Erythroblast (primary cell): ENCODE data around the gene CD3G.

Experiments used
- DNase-seq, 2 experiments: peaks; one replicate each; lab custom pipeline; 2025; lab: John Stamatoyannopoulos, UW
- GATA1 ChIP-seq: IDR thresholded peaks from 2 replicates; pipeline ENCODE4 v1.6.1; 2011; ENCODE audit warnings: low read depth, mild to moderate bottlenecking, control low read depth, low read length, moderate library complexity
- POLR2A ChIP-seq: IDR thresholded peaks from 2 replicates; pipeline ENCODE4 v1.6.1; 2011; ENCODE audit warnings: mild to moderate bottlenecking, low read length

CD3G gene

DNA sequence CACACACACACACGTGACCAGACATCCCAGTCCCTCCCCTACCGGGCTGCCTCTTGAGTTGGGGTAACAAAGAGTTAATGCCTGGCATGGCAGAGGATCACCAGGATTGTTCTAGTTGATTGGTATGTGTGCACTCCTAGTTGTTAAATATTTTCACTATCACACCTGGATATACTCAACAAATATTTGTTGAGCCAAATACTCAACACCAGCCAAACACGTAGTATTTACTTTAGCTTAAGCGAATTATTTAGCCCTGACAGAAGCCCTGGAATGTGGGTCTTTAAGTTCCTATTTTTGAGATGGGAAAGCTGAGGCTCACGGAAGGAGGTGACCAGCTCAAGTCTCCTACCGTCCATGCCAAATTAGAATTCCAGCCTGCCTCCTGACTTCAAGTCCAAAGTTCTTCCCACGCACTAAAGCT is 29.1 kb upstream of the CD3G start:
- TF ChIP-seq POLR2A (no peak), GATA1 (no peak)
- DNase-seq, result no peak

DNA sequence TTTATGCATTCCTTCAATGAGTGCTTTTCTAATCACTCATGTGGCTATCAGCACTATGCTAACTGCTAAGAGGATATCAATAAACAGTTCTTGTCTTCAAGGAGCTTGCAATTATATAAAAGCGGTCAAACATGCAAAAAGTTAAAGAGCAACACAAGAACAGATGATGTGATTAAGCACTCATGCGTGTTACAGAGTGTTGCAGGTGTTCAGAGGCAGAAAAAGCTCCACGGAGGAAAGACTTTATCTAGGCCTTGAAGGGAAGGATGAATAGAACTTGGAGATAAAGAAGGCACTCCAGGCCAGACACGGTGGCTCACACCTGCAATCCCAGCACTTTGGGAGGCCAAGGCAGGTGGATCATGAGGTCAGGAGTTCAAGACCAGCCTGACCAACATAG is 26.0 kb upstream of the CD3G start:
- TF ChIP-seq POLR2A (no peak), GATA1 (no peak)
- no peak for DNase-seq

DNA sequence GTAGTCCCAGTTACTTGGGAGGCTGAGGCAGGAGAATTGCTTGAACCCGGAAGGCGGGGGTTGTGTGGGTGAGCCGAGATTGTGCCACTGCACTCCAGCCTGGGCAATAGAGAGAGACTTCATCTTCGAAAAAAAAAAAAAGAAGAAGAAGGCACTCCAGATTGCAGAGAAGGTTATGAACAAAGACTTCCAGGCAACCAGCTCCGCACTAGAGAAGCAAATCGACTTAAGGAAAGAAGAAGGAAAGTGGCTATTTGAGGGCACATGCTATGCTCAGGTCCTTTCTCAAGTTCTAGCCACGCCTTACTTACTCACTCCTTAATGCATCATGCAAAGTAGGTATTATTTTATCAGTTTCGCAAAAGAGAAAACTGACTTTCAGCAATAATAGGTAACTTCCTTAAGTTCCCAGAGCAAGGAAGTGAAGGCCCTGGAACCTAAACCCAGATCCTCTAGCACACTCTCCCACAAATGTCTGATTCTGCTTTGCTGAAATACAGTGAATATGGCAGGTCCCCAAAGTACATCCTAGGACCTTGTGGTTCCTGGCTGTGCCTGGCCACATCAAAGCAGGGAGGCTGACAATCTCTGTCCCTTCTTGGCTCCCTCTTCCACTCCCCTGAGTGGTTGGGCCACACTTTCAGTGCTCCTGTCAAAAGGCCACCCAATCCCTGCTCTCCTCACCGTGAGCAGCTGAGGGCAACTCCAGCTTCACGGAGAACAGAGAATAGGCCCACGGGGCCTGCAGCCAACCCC is 25.4 kb upstream of the CD3G start:
- DNase-seq, result no peak
- TF ChIP-seq GATA1, result no peak
- TF ChIP-seq POLR2A, result no peak

DNA sequence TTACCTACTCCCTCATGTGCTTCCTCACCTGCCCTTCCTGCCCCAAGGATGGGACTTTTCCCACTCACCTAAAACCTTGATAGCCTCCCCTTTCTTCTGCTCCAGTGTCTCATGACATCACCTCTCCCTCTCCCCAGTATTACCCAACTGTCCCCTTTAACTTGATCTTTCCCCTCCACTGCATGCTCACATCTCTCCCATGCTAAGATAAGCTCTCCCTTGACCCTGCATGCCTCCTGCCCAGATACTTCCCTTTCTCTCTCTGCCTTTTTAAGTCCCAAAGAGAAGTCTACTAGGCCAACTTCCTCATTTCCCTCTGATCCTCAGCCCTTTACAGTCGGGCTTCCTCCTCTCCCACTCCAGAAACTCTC is 24.8 kb upstream of the CD3G start:
- no peak for DNase-seq
- TF ChIP-seq GATA1 (no peak), POLR2A (no peak)

DNA sequence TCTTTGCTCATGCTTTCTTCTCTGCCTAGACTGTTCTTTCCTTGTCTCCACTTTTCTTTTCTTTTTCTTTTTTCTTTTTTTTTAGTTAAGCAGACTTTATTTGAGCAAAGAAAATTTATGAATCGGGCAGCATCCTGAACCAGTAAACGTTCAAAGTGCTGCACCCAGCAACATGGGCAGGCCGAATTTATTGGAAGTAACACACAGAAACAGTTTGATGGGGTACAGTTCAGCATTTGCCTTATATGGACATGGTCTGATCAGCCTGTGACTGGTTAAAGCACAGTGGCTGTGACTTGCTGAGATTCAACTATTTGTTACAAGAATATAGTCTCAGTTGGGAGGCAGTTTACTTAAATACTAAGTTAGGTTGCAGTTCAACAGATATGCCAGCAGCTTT is 23.6 kb upstream of the CD3G start:
- TF ChIP-seq POLR2A (no peak), GATA1 (no peak)
- DNase-seq, result no peak

DNA sequence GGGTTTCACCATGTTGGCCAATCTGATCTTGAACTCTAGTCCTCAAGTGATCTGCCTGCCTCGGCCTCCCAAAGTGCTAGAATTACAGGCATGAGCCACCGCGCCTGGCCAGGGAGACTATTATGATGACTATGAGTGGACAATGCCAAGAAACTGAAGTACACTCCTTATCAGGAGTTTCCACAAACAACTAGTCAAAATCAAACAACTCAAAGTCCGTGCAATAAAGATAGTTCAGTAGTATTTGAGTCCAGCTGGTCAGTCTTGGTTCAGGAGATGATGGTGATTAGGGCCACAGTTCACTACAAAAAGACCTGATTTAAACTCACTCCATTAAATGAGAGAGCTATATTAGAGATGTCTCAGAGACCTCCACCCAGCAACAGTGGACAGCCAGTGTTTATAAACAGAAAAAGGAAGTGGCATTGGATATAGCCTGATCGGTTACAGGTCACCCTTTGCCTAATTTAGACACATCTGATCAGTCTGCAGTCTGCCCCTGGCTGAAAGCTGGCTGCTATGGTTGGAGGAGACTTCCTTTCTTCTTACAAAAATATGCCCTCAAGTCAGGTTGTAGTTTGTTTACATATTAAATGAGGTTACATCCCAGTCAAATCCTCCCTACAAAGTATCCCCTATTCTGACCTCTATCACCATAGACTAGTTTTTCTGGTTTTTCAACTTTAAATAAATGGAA is 22.6 kb upstream of the CD3G start:
- DNase-seq, result no peak

DNA sequence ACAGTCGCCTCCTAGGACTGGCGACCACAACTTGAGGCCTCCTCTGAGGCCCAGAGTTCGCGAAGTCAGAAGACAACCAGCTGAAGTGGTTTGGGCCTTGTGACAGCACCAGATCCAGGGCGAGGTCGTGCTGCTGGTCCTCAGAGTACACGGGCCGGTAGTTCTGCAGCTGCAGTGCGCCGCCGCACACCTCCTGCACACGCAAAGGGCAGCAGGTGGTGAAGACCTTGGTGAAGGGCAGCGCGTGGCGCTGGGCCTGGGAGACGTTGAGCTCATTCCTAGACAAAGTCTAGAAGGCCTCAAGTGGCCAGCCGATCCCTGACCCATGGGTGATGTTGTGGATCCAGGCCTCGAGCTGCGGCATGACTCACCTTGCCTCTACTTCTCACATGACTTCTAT is 21.4 kb upstream of the CD3G start:
- TF ChIP-seq GATA1 (no peak), POLR2A (no peak)
- no peak for DNase-seq

More for the DNA sequence above, 22.6 kb upstream of the CD3G start:
- TF ChIP-seq POLR2A (no peak), GATA1 (no peak)

DNA sequence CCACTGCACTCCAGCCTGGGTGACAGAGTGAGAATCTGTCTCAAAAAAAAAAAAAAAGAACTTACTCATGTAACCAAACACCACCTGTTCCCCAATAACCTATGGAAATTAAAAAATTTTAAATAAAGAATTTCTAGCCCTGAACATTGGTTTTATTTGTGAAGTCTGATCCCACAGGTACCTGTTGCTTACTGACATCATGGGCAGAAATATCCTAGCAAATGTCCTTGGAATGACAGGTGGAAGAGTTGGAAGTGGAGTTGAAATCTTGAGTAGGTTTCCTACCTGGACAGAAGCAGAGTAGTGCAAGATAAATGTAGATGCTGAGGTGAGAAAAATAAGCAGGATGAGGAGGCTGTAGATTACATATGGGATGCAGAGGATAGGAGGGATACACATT is 18.9 kb upstream of the CD3G start:
- no peak for DNase-seq
- no peak for TF ChIP-seq GATA1
- TF ChIP-seq POLR2A, result no peak

DNA sequence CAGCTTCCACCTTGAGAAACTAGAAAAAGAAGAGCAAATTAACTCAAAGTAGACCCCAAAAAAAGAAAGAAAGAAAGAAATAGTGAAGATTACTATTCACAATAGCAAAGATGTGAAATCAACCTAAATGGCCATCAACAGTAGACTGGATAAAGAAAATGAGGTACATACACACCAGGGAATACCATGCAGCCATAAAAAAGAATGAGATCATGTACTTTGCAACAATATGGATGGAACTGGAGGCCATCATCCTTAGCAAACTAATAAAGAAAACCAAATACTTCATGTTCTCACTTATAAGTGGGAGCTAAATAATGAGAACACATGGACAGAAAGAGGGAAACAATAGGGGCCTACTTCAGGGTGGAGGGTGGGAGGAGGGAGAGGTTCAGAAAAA is 15.4 kb upstream of the CD3G start:
- TF ChIP-seq POLR2A (no peak), GATA1 (no peak)
- DNase-seq, result no peak

DNA sequence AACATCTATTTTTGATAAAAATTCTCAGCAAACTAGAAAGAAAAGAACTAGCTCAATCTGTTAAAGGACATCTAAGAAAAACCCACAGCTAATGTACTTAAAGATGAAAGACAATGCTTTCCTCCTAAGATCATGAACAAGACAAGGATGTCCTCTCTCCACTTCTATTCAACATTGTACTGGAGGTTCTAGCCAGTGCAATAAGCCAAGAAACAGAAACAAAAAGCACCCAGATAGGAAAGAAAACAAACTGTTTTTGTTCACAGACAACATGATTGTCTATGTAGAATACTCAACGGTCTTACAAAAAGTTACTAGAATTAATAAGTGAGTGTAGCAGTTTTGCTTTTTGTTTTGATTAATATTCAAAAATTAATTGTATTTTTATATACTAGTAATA is 9.4 kb upstream of the CD3G start:
- DNase-seq, result no peak
- TF ChIP-seq GATA1, result no peak
- TF ChIP-seq POLR2A, result no peak

DNA sequence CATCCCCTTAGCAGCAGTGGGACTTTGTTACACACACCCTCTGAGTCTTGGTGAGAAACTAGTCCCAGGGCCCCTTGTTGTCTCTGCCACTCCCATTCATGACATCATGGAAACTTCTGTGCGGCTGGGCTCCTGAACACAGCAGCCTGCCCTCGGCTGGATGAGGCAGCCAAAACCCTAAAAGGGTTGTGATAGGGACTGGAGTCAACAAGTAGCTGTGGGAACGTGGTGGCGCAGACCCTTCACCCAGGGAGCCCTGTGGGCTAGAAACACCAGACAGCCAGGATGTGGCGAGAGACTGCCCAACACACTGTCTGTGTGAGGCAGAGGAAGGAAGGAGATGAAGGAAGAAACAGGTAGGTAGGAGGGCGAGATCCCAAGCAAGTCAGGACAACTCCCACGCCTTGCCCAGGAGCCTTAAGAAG is 5.5 kb upstream of the CD3G start:
- no peak for TF ChIP-seq GATA1
- no peak for TF ChIP-seq POLR2A
- DNase-seq, result peak; percentile 73 to 79

DNA sequence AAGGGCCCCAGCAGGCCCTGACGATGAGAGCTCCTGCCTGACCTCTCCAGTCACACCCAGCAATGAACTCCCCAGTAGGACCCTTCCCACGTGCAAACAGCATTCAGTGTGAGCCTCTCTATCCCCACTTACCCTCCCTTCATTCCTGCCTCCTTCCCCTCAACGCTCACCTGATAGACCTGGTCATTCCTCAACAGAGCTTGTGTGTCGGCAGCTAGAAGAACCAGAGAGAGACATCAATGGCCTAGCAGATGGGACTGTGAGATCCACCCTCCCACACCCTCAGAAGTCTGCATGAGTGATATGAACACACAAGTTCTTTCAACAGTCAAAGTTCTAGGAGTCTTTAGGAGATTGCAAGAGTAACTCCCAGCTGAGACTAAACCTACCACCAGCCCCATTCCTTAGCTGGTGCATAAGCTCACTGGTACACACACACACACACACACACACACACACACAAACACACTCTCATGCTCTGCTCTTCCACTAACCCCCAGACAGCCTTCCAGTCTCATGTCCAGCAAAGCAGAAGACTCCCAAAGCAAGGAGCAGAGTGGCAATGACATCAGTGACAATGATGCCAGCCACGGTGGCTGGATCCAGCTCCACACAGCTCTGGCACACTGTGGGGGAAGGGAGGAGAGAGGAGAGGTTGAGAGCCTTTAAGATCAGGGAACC is 4.7 kb upstream of the CD3G start:
- TF ChIP-seq POLR2A (no peak), GATA1 (no peak)
- peak; percentile 21 to 42 for DNase-seq

DNA sequence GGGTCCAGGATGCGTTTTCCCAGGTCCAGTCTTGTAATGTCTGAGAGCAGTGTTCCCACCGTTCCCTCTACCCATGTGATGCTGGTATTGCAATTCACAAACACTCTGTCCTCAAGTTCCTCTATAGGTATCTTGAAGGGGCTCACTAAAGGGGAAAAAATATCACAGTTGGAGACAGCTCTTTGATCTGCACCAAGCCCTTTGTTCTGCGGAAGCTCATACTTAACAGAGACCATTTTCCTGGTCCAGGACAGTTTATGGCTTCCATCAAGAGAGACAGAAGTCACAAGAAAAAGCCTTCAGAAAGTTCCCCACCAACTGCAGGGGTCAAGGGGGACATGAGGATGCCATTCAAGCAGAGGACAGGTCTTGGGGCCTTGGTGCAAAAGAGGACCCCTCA is 3.7 kb upstream of the CD3G start:
- TF ChIP-seq GATA1, result no peak
- no peak for TF ChIP-seq POLR2A

DNA sequence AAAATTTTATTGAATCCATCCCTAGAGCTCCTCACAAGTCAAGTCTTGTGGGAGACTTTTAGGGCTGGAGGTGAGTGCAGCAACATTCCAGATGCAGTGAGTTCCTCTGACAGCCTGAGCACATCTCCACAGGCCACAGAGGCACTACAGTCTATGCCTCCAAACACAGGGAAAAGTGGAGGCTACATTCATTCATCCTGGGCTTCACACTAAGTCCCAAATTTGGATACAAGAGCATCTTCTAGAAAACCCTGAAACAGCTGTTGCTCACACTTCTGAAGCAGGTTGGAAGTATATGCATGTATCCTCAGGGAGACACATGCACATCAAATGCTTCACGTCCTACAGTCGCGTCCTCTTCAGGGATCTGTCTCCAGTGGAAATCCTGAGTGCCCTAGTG is 2.9 kb upstream of the CD3G start:
- TF ChIP-seq POLR2A (no peak), GATA1 (no peak)
- no peak for DNase-seq

More for the DNA sequence above, 3.7 kb upstream of the CD3G start:
- no peak for DNase-seq
